AG08395 (cell line): ENCODE results near the gene NEK7.
"Not testable (repeated sequence)": the region's sequence is repeated elsewhere in the genome, so short reads cannot be mapped to it uniquely, and the experiment has no call there.

ENCODE experiments used
- DNase-seq: peaks from one replicate; pipeline ENCODE4 v3.0.0; 2012; ENCODE audit warnings: mixed read lengths, low spot score

Gene NEK7

GRCh38 chr1:198205016-198205684, 48.4 kb downstream of the NEK7 start:
- no peak for DNase-seq

- DNase-seq, result no peak
Observed at GRCh38 chr1:198206292-198206691, 49.5 kb downstream of the NEK7 start.

- DNase-seq, result no peak
Observed at GRCh38 chr1:198211696-198212095, 54.9 kb downstream of the NEK7 start.

GRCh38 chr1:198212126-198212525, 55.3 kb downstream of the NEK7 start:
- DNase-seq, result no peak

- DNase-seq, result peak; percentile 50
Observed at GRCh38 chr1:198212675-198213074, 55.9 kb downstream of the NEK7 start.

DNA sequence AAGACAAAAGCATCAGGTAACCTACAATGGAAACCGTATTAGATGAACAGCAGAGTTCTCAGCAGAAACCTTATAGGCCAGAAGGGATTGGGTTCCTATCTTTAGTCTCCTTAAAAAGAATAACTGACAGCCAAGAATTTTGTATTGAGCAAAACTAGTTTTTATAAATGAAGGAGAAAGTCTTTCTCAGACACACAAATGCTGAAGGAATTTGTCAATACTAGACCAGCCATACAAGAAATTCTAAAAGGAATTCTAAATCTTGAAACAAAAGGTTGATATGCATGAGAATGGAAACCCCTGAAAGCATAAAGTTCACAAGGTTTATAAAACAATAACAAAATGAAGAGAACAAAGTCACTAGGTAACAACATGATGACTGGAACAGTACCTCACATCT, 58.1 kb downstream of the NEK7 start:
- DNase-seq, result no peak

DNA sequence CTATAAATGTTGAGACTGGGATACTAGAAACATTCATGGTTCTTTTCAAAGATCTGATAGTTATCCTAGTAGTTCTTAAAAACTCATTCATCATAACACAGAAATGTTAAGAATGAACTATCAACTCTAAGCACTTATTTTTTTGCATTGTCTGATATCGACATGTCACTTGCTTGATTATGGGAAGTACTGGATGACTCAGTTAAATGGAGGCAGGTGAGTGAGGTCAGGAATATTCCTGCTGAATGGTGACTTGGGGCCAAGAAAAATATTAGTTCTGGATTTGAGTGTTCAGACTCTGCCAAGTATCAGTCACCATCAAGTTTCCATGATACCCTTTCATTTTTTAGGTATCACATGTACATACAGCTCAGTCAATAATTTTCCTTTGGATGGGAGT, 63.6 kb downstream of the NEK7 start:
- DNase-seq, result no peak

- DNase-seq, result not testable (repeated sequence)
Observed at GRCh38 chr1:198227010-198227409, 70.2 kb downstream of the NEK7 start.

DNA sequence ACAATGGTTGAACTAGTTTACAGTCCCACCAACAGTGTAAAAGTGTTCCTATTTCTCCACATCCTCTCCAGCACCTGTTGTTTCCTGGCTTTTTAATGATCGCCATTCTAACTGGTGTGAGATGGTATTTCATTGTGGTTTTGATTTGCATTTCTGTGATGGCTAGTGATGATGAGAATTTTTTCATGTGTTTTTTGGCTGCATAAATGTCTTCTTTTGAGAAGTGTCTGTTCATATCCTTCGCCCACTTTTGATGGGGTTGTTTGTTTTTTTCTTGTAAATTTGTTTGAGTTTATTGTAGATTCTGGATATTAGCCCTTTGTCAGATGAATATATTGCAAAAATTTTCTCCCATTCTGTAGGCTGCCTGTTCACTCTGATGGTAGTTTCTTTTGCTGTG, 70.7 kb downstream of the NEK7 start:
- not testable (repeated sequence) for DNase-seq

DNA sequence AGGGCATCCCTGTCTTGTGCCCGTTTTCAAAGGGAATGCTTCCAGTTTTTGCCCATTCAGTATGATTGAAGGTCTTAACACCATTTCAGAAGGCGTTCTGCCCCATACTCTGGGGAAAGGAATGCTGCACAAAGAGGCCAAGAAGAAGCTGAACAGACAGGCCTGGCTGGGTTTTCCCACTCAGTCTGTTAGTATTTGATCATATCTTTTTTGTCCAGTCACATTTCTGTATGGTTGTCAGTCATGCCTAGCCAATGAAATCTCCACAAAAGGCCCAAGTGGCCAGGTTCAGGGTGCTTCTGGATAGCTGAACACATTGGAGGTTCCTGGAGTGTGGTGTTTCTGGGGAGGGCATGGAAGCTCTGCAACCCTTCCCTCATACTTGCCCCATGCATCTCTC, 72.1 kb downstream of the NEK7 start:
- no peak for DNase-seq

GRCh38 chr1:198231779-198232178, 75.0 kb downstream of the NEK7 start:
- DNase-seq, result no peak

- no peak for DNase-seq
Observed at GRCh38 chr1:198232378-198232777, 75.6 kb downstream of the NEK7 start.

GRCh38 chr1:198232940-198233675, 76.3 kb downstream of the NEK7 start:
- DNase-seq, result no peak

- no peak for DNase-seq
Observed at GRCh38 chr1:198234520-198235251, 77.9 kb downstream of the NEK7 start.

DNA sequence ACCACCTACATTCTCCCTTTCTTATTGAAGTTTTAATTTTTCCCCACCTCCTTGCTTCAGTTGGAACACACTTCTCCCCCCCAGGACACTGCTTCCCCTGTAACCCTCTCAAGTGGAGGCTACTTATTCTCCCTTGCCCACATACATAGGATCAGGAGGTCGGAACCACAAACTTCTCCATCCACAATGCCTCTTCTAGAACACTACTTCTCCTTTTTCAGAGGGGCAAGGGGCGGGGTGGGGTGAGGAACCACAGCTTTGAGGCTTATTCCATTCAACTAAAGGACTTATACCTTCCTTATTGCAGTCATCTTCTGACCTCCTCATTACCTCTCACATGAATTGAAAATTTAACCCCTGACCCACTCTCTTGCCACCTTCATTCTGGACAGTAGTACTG, 81.3 kb downstream of the NEK7 start:
- no peak for DNase-seq

- no peak for DNase-seq
Observed at GRCh38 chr1:198241553-198241952, 84.8 kb downstream of the NEK7 start.

DNA sequence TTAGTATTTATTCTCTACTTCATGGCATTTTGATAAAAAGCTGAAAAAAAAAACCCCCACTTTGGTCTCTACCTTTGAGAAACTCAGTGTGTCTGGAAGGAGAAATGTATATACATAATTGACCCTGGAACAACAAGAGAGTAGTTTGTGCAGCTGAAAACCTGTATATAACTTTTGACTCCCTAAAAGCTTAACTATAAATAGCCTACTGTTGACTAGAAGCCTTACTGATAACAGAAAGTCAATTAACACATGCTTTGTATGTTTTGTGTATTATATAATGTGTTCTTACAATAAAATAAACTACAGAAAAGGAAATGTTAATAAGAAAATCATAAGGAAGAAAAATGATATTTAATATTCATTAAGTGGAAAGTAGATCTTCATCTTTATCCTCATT, 88.0 kb downstream of the NEK7 start:
- DNase-seq, result no peak

- no peak for DNase-seq
Observed at GRCh38 chr1:198245379-198245778, 88.6 kb downstream of the NEK7 start.

DNA sequence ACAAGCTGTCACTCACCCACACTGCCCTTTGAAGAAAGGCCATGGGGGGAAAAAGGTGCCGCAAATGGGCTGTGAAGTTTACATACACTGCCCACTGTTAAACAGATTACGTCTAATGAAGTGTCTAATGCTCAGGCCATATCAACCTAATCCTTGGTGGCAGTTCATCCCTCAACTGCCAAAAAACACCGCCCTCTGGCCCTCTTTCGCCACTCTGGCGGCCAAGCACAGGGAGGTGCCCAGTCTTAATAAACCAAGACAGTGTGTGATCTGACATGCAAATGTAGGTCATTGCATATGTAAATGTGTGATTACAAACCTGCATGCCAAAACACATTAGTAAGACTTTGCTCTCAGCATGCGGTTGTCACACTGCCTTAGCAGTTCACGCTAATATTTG, 89.5 kb downstream of the NEK7 start:
- DNase-seq, result no peak

DNA sequence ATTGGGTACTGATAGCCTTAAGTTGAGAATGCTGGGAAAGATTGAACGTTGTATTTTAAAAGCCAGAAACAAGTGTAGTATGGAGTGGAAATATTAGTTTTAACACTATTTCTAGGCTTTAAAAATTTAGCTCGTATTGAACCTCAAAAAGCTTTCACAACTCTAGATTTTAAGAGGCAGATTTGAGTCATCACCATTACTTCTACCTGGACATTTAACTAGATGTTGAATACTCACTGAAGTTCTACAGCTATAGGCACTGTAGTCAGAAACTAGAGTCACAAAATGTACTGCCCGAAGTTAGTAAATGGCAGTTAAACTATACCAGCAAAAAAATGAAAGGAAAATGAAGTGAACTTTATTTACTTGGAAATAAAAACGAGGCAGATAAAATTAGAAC, 96.5 kb downstream of the NEK7 start:
- no peak for DNase-seq

- peak; percentile 17 for DNase-seq
Observed at GRCh38 chr1:198253668-198254067, 96.9 kb downstream of the NEK7 start.

DNA sequence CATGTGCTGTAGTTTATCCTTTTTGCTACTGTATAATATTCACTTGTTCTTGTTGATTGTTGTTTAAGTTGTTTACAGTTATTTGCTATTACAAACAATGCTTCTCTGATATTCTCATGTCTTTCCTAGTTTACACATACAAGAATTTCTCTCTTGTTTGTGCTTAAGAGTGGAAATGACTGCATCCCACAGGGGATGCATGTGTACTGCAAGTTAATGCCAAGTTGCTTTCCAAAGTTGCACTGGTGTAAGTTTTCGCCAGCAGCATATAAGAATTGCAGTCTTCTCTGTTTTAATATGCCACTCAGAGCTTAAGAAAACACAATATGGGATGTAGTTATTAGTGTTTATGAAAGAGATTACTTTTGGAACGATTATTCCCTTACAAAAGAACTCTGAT, 97.7 kb downstream of the NEK7 start:
- DNase-seq, result no peak

- no peak for DNase-seq
Observed at GRCh38 chr1:198254948-198255347, 98.2 kb downstream of the NEK7 start.
